GM19193 (cell line): ENCODE data around the gene PIGBOS1.

Experiments
- POLR2A ChIP-seq: IDR thresholded peaks from 4 replicates; pipeline ENCODE4 v1.6.1; 2011; ENCODE audit not compliant: insufficient read depth, insufficient read length; ENCODE audit errors: extremely low read depth

PIGBOS1 gene, protein sequence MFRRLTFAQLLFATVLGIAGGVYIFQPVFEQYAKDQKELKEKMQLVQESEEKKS

DNA sequence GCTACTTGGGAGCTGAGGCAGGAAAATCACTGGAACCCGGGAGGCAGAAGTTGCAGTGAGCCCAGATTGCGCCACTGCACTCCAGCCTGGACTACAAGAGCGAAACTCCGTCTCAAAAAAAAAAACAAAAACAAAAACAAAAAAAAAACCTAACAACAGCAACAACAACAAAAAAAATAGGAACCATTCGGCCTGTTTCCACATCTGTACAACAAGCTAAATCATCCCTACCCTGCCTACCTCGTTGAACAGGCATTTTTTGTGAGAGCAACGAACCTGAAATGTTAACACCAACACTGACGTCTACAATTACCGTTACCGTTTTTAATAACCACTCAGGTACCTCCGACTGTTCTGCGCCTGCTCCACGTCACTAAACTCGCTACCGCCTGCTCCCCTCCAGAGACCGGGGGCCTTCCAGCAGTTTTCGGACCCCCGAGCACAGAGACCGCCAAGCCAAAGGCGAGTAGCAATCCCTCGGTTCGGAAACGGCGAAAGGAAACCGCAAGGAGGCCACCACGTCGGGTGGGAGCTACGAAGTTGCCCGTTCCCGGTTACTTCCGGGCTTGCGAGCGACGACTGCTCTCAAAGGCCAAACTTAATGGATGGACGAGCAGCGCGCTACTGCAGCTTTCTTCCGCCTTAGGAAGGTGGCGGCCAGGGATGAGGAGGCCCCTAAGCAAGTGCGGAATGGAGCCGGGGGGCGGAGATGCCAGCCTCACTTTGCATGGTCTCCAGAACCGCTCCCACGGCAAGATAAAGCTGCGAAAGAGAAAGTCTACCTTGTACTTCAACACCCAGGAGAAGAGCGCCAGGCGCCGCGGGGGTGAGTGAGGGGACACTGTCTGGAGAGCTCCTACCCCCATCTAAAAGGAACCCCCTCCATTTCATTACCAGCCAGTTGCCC, at the start of gene PIGBOS1, which contains the start of gene PIGB:
PIGBOS1 (minus strand) TSS at position 536 of the 907 bp plus-strand sequence. CDS start 1,331 bp downstream, outside the sequence.
PIGB (plus strand) TSS at position 635 of the 907 bp plus-strand sequence; CDS start at position 664, 29 bp downstream.
- peak; percentile 91 for TF ChIP-seq POLR2A

DNA sequence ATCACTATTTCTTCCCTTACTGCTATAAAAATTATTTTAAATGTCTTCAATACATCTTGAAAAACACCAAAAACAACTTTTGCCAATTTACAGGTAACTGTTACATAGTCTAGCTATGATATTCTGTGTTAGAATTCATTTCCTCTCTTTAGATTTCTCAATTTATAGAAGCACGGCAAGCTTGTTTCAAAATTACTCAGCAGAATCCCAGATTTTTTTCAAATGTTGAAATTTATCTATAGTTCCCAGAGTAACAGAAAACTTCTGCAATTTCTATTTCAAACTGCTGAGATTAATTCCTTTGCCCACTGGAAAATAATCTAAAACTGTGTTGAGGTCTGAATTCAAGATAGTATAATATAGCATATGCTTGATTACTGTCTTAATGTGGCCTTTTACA, 48.1 kb upstream of the PIGBOS1 start:
- TF ChIP-seq POLR2A = no peak

GRCh38 chr15:55362641-55363040, 43.7 kb upstream of the PIGBOS1 start:
- TF ChIP-seq POLR2A = no peak

GRCh38 chr15:55361048-55361447, 42.1 kb upstream of the PIGBOS1 start:
- TF ChIP-seq POLR2A = no peak

- TF ChIP-seq POLR2A = no peak
Observed at GRCh38 chr15:55360256-55360655, 41.3 kb upstream of the PIGBOS1 start.

- TF ChIP-seq POLR2A = no peak
Observed at GRCh38 chr15:55358471-55358870, 39.5 kb upstream of the PIGBOS1 start.

DNA sequence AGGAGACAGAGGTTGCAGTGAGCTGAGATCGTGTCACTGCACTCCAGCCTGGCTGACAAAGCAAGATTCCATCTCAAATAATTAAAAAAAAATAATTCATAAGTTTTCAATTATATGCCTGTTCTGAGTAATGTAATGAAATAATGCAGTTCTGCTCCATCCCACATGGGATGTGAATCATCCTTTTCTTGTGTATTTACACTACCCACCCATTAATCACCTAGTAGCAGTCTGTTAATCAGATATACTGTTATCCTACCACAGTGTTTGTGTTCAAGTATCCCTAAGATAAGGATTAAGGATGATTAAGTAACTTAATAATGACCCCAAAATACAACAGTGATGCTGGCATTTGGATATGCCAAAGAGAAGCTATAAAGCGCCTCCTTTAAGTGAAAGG, 38.9 kb upstream of the PIGBOS1 start:
- TF ChIP-seq POLR2A = no peak

GRCh38 chr15:55356985-55357585, 38.2 kb upstream of the PIGBOS1 start:
- TF ChIP-seq POLR2A = no peak

- TF ChIP-seq POLR2A = no peak
Observed at GRCh38 chr15:55353025-55353424, 34.1 kb upstream of the PIGBOS1 start.

GRCh38 chr15:55349282-55349681, 30.4 kb upstream of the PIGBOS1 start:
- no peak for TF ChIP-seq POLR2A

DNA sequence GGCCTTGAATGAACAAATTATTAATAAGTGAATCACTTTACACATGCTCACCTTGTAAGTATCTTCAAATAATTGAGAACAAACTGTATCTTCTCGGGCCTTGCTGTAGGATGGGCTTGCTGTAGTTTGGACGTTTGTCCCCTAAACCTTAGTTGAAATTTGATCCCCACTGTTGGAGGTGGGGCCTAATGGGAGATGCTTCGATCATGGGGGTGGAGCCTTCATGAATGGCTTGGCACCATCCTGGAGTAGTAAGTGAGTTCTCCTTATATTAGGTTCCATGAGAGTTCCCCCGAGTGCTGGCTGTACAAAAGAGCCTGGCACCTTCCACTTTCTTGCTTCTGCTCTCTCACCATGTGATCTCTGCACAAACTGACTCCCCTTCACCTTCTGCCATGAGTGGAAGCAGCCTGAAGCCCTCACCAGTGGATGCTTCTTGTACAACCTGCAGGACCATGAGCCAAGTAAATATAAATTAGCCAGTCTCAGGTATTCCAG, 29.4 kb upstream of the PIGBOS1 start:
- TF ChIP-seq POLR2A = no peak

- no peak for TF ChIP-seq POLR2A
Observed at GRCh38 chr15:55344206-55344605, 25.3 kb upstream of the PIGBOS1 start.

- no peak for TF ChIP-seq POLR2A
Observed at GRCh38 chr15:55343168-55343567, 24.2 kb upstream of the PIGBOS1 start.

DNA sequence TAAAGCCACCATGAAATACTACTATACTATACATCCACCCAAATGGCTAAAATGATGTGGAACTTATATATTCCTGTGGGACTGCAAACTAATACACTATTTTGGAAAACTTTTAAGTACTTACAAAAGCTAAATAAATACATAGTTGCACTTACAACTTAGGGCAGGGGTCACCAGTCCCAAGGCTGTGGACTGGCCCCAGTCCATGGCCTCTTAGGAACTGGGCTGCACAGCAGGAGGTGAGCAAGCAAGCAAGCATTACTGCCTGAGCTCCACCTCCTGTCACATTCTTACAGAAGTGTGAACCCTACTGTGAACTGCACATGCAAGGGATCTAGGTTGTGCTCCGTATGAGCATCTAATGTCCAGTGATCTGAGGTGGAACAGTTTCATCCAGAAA, 18.2 kb upstream of the PIGBOS1 start:
- no peak for TF ChIP-seq POLR2A

- TF ChIP-seq POLR2A = no peak
Observed at GRCh38 chr15:55334997-55335396, 16.1 kb upstream of the PIGBOS1 start.
